ENCODE measurements around the gene ZBTB46. TPM values are rescaled to one million over a fixed set of nuclear protein-coding genes. Genes with fewer than 3 reads are reported as not detected.

ZBTB46 gene
- total RNA-seq, 4 donors from 2014 or later: 11.5 to 20.4 (median 12.6) TPM

DNA sequence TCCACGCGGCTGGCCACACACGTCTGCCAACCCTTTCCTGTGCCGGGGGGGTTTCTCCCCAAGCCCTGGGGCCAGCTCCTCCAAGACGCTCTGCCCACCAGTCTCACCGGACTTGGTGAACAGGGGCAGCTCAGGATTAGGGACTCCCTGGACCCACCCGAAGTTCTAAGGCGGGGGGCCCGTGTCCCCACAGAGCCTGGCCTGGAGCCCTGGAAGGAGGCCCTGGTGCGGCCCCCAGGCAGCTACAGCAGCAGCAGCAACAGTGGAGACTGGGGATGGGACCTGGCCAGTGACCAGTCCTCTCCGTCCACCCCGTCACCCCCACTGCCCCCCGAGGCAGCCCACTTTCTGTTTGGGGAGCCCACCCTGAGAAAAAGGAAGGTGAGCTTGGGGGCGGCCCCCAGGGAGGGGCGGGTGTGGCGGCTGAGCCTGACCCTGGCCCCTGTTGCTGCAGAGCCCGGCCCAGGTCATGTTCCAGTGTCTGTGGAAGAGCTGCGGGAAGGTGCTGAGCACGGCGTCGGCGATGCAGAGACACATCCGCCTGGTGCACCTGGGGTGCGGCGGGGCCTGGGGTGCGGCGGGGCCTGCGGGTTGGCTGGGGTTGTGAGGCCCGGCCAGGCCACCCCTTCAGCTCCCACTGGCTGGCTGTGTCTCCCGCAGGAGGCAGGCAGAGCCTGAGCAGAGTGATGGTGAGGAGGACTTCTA is 89.2 kb downstream of the ZBTB46 start:
- peak overlapping the region; percentile 94 to 99 (median 96) for H3K27ac ChIP-seq
- TF ChIP-seq POLR2A (IDR thresholded peaks at IDR 0.05) (no peak), EP300 (IDR thresholded peaks at IDR 0.05) (no peak)
- TF ChIP-seq, protein P1, sequence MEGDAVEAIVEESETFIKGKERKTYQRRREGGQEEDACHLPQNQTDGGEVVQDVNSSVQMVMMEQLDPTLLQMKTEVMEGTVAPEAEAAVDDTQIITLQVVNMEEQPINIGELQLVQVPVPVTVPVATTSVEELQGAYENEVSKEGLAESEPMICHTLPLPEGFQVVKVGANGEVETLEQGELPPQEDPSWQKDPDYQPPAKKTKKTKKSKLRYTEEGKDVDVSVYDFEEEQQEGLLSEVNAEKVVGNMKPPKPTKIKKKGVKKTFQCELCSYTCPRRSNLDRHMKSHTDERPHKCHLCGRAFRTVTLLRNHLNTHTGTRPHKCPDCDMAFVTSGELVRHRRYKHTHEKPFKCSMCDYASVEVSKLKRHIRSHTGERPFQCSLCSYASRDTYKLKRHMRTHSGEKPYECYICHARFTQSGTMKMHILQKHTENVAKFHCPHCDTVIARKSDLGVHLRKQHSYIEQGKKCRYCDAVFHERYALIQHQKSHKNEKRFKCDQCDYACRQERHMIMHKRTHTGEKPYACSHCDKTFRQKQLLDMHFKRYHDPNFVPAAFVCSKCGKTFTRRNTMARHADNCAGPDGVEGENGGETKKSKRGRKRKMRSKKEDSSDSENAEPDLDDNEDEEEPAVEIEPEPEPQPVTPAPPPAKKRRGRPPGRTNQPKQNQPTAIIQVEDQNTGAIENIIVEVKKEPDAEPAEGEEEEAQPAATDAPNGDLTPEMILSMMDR (IDR thresholded peaks at IDR 0.05): no peak
- no peaks in the 10 kb centered on the region for H3K27me3 ChIP-seq
- H3K9me3 ChIP-seq: no peaks in the 10 kb centered on the region
- H3K4me1 ChIP-seq: peaks cover 0 to 66% (median 29%) of the 10 kb centered on the region in 4 donors
- H3K36me3 ChIP-seq: peaks cover 0 to 48% (median 4%) of the 10 kb centered on the region in 3 donors
- H3K4me3 ChIP-seq: peak overlapping the region in 1 of 4 donors; percentile 92
- DNase-seq (ENCODE audit: low spot score in 2 of 2): no peak
- WGBS, 2 donors: 62 to 69% methylated on average over 19 to 21 of the region's 30 CpGs

- DNase-seq (ENCODE audit: low spot score in 2 of 2): no peak
- 24 to 26% methylated on average over 6 of the region's 6 CpGs for WGBS, 2 donors
- H3K4me3 ChIP-seq: peak overlapping the region; percentile 60 to 92 (median 70)
- peak overlapping the region; percentile 94 to 99 (median 96) for H3K27ac ChIP-seq
- peaks cover 0 to 48% (median 4%) of the 10 kb centered on the region in 3 donors for H3K36me3 ChIP-seq
- TF ChIP-seq POLR2A (IDR thresholded peaks at IDR 0.05) (no peak), EP300 (IDR thresholded peaks at IDR 0.05) (no peak)
- TF ChIP-seq, protein P1 (IDR thresholded peaks at IDR 0.05): no peak
- H3K27me3 ChIP-seq: no peaks in the 10 kb centered on the region
- H3K4me1 ChIP-seq: peaks cover 0 to 71% (median 30%) of the 10 kb centered on the region in 4 donors
- H3K9me3 ChIP-seq: no peaks in the 10 kb centered on the region
Measured at GRCh38 chr20:63741354-63741675, 89.7 kb downstream of the ZBTB46 start.

- Histone ChIP-seq H3K27me3 (no peaks in the 10 kb centered on the region), H3K36me3 (peaks cover 0 to 48% (median 4%) of the 10 kb centered on the region in 3 donors), H3K4me1 (peaks cover 0 to 75% (median 32%) of the 10 kb centered on the region in 4 donors), H3K4me3 (peak overlapping the region; percentile 60 to 92 (median 70)), H3K27ac (peak overlapping the region; percentile 94 to 99 (median 96)), H3K9me3 (no peaks in the 10 kb centered on the region)
- DNase-seq (ENCODE audit: low spot score in 2 of 2): peak; percentile 94 to 97
- WGBS, 2 donors: 0 to 1% methylated on average over 15 to 19 of the region's 29 CpGs
- TF ChIP-seq, protein P1 (IDR thresholded peaks at IDR 0.05): peak in 2 of 5 experiments; percentile 35 to 39
- TF ChIP-seq EP300 (IDR thresholded peaks at IDR 0.05) (peak; percentile 76 to 88), POLR2A (IDR thresholded peaks at IDR 0.05) (peak; percentile 30 to 72)
Measured at GRCh38 chr20:63740627-63741353, 90.3 kb downstream of the ZBTB46 start.

DNA sequence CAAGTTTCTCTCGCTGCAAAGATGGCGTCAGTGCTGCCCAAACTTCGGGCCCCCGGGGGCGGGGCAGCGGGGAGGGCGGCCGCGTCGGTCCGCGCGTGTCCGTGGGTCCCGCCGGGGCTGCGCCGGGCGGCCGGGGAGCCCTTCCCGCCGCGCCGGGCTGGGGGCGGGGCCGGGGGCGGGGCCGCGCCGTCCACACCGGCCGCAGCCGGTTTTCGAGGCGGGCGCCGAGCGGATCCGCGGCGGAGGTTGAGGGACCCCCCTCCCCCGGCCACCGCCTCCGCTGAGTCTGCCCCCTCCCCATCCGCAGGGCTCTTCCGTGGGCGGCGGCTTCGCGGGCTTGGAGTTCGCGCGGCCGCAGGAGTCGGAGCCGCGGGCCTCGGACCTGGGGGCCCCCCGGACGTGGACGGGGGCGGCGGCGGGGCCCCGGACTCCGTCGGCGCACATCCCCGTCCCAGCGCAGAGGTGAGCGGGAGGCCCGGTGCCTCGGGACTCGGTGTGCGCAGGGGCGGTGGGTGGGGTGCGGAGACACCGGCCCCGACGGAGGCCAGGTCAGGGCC is 90.9 kb downstream of the ZBTB46 start:
- peak overlapping the region; percentile 60 to 92 (median 70) for H3K4me3 ChIP-seq
- peak overlapping the region; percentile 94 to 99 (median 96) for H3K27ac ChIP-seq
- no peak for DNase-seq (ENCODE audit: low spot score in 2 of 2)
- H3K9me3 ChIP-seq: no peaks in the 10 kb centered on the region
- peaks cover 0 to 68% (median 33%) of the 10 kb centered on the region in 4 donors for H3K4me1 ChIP-seq
- 0% methylated on average over 1 to 4 of the region's 80 CpGs for WGBS, 2 donors
- TF ChIP-seq POLR2A (IDR thresholded peaks at IDR 0.05): no peak
- no peak for TF ChIP-seq EP300 (IDR thresholded peaks at IDR 0.05)
- TF ChIP-seq, protein P1 (IDR thresholded peaks at IDR 0.05): no peak
- peaks cover 0 to 48% (median 4%) of the 10 kb centered on the region in 3 donors for H3K36me3 ChIP-seq
- no peaks in the 10 kb centered on the region for H3K27me3 ChIP-seq

Measured in tibial nerve (tissue), 4 donors.